Measurements from ENCODE around the gene PKLR.
"Not testable (repeated sequence)": the region's sequence is repeated elsewhere in the genome, so short reads cannot be mapped to it uniquely, and the experiment has no call there.

PKLR gene

GRCh38 chr1:155250246-155250632 is 51.0 kb downstream of the PKLR start:
- Histone ChIP-seq H3K9me3 (ENCODE audit: control insufficient read depth, insufficient read depth, low read length) (no peaks in the 10 kb centered on the region), H3K9ac (ENCODE audit: low read depth, low read length) (peak overlapping the region; percentile 74; the same call in 1 of the 2 replicates), H3K36me3 (ENCODE audit: insufficient read depth, low read length) (no peaks in the 10 kb centered on the region; the same call in 1 of the 2 replicates), H3K4me1 (ENCODE audit: insufficient read depth, low read length) (peaks cover 3% of the 10 kb centered on the region; the same call in 1 of the 2 replicates)

GRCh38 chr1:155247667-155248553 is 53.3 kb downstream of the PKLR start:
- H3K36me3 ChIP-seq (ENCODE audit: insufficient read depth, low read length), result no peaks in the 10 kb centered on the region; the same call in 1 of the 2 replicates
- H3K9ac ChIP-seq (ENCODE audit: low read depth, low read length), result no peak overlapping the region
- peaks cover 9% of the 10 kb centered on the region; the same call in 1 of the 2 replicates for H3K4me1 ChIP-seq (ENCODE audit: insufficient read depth, low read length)
- H3K9me3 ChIP-seq (ENCODE audit: control insufficient read depth, insufficient read depth, low read length), result no peaks in the 10 kb centered on the region

- not testable (repeated sequence) for H3K9me3 ChIP-seq (ENCODE audit: control insufficient read depth, insufficient read depth, low read length); H3K4me1 ChIP-seq (ENCODE audit: insufficient read depth, low read length); H3K9ac ChIP-seq (ENCODE audit: low read depth, low read length); H3K36me3 ChIP-seq (ENCODE audit: insufficient read depth, low read length)
Measured at GRCh38 chr1:155246796-155247195, 54.4 kb downstream of the PKLR start.

GRCh38 chr1:155245163-155245524 is 56.1 kb downstream of the PKLR start:
- H3K4me1 ChIP-seq (ENCODE audit: insufficient read depth, low read length), result peaks cover 5% of the 10 kb centered on the region; the same call in 1 of the 2 replicates
- H3K9ac ChIP-seq (ENCODE audit: low read depth, low read length), result peak overlapping the region; percentile 31
- H3K9me3 ChIP-seq (ENCODE audit: control insufficient read depth, insufficient read depth, low read length), result no peaks in the 10 kb centered on the region
- H3K36me3 ChIP-seq (ENCODE audit: insufficient read depth, low read length), result no peaks in the 10 kb centered on the region; the same call in 1 of the 2 replicates

GRCh38 chr1:155244368-155245162 is 56.7 kb downstream of the PKLR start:
- Histone ChIP-seq H3K4me1 (ENCODE audit: insufficient read depth, low read length) (peaks cover 5% of the 10 kb centered on the region; the same call in 1 of the 2 replicates), H3K36me3 (ENCODE audit: insufficient read depth, low read length) (no peaks in the 10 kb centered on the region; the same call in 1 of the 2 replicates), H3K9ac (ENCODE audit: low read depth, low read length) (peak overlapping the region; percentile 31), H3K9me3 (ENCODE audit: control insufficient read depth, insufficient read depth, low read length) (no peaks in the 10 kb centered on the region)

GRCh38 chr1:155242805-155243358 is 58.4 kb downstream of the PKLR start:
- Histone ChIP-seq H3K9me3 (ENCODE audit: control insufficient read depth, insufficient read depth, low read length) (no peaks in the 10 kb centered on the region), H3K9ac (ENCODE audit: low read depth, low read length) (peak overlapping the region; percentile 31; the same call in 1 of the 2 replicates), H3K36me3 (ENCODE audit: insufficient read depth, low read length) (no peaks in the 10 kb centered on the region), H3K4me1 (ENCODE audit: insufficient read depth, low read length) (peaks cover 5% of the 10 kb centered on the region; the same call in 1 of the 2 replicates)

GRCh38 chr1:155241841-155242264 is 59.4 kb downstream of the PKLR start:
- Histone ChIP-seq H3K4me1 (ENCODE audit: insufficient read depth, low read length) (peaks cover 5% of the 10 kb centered on the region; the same call in 1 of the 2 replicates), H3K9me3 (ENCODE audit: control insufficient read depth, insufficient read depth, low read length) (no peaks in the 10 kb centered on the region), H3K9ac (ENCODE audit: low read depth, low read length) (no peak overlapping the region), H3K36me3 (ENCODE audit: insufficient read depth, low read length) (no peaks in the 10 kb centered on the region)

- H3K9ac ChIP-seq (ENCODE audit: low read depth, low read length), result no peak overlapping the region; the same call in 1 of the 2 replicates
- H3K9me3 ChIP-seq (ENCODE audit: control insufficient read depth, insufficient read depth, low read length), result no peaks in the 10 kb centered on the region
- H3K4me1 ChIP-seq (ENCODE audit: insufficient read depth, low read length), result peaks cover 5% of the 10 kb centered on the region; the same call in 1 of the 2 replicates
- H3K36me3 ChIP-seq (ENCODE audit: insufficient read depth, low read length), result no peaks in the 10 kb centered on the region
Measured at GRCh38 chr1:155241069-155241679, 60.1 kb downstream of the PKLR start.
